ENCODE results near the gene MEI1.

MEI1 gene

DNA sequence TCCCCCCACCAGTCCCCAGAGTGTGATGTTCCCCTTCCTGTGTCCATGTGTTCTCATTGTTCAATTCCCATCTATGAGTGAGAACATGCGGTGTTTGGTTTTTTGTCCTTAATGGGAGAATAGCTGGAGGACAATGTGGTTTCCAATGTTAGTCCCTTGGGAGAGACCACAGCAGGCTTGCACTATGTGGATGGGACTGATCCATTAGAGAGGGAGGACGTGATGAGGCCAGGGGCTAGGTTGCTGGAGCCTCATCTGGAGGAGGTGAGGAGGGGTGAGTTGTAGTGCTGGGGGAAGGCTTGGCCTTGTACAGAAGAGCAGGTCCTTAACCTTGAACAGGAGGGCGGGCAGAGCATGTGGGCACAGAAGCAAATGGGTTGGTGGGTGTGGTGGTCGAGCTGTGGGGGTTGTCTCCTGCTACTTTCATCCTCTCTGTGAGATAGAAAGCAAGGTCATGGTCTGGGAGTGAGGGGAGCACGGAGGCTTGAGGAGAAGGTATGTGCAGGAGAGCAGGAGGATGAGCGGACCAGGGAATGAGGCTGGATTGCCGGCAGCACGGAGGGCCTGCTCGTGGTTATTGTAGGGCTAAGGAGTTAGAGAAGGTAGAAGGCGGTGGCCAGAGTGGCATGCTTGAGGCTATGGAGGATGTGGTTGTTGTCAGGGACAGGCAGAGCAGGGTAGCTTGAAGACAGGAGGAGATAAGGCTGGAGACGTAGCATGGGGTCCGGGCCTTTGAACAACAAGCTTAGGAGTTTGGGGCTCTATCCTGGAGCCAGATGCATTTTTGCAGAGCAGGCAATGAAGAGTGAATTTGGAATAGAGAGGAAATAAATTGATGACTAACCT is 122.4 kb downstream of the MEI1 start:
- Histone ChIP-seq H3K36me3 (ENCODE audit: insufficient read depth, low read length) (peaks cover 34% of the 10 kb centered on the region; the same call in 1 of the 2 replicates), H3K4me1 (ENCODE audit: insufficient read depth, low read length, poor library complexity, severe bottlenecking) (no peaks in the 10 kb centered on the region), H3K4me3 (ENCODE audit: low read length, poor library complexity, severe bottlenecking) (no peak overlapping the region), H3K9me2 (replicated peaks; ENCODE audit: low read depth, low read length) (no peaks in the 10 kb centered on the region), H3K9ac (ENCODE audit: low read depth, low read length, poor library complexity, severe bottlenecking) (no peak overlapping the region), H3K9me3 (ENCODE audit: insufficient read depth, low read depth, low read length) (no peaks in the 10 kb centered on the region), H3K27me3 (ENCODE audit: insufficient read depth, low read length, poor library complexity, severe bottlenecking) (no peaks in the 10 kb centered on the region), H3K79me2 (ENCODE audit: insufficient read depth, low read length) (no peaks in the 10 kb centered on the region), H2AFZ (ENCODE audit: low read length) (no peak overlapping the region), H3F3A (ENCODE audit: low read depth) (no peaks in the 10 kb centered on the region), H3K4me2 (ENCODE audit: low read depth, low read length, poor library complexity, severe bottlenecking) (no peak overlapping the region), H4K20me1 (ENCODE audit: insufficient read depth, low read length, poor library complexity, severe bottlenecking) (no peaks in the 10 kb centered on the region)
- TF ChIP-seq CTCF (conservative IDR thresholded peaks at IDR 0.05; ENCODE audit: low read length) = no peak
- TF ChIP-seq EZH2phosphoT487 (IDR thresholded peaks at IDR 0.05; ENCODE audit: borderline replicate concordance) = no peak

DNA sequence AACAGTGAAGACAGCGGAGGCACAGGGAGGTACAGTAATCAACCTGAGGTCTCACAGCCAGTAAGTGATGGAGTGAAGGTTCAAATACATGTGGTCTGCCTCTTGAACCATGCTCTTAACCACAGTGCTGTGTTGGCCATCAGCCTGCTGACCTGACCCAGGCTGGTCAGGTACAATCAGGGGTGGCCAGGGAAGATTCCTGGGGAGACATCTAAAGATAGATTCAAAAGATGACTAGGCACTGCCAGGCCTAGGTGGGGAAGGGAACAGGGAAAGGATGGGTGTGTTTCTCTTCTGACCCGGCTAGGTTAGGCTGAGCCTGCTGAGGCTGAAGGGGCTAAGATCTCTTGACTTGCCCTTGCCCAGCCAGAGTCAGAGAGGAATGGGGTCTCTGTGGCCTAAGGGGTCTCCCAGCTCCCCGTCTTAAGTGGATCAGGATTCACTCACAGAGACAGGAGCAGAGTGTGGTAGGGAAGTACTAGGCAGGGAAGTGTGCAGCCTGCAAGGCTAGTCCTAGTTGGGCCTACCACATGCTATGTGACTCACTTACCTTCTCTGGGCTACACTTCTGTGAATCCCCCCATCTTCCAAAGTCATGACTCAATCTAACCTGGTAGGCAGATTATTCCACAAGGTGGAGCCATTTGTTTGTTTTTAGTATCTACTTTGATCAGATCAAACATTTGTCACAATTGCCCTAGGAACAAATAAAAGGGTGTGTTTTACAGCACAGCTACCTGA is 123.2 kb downstream of the MEI1 start:
- Histone ChIP-seq H3K4me3 (ENCODE audit: low read length, poor library complexity, severe bottlenecking) (no peak overlapping the region), H3K4me2 (ENCODE audit: low read depth, low read length, poor library complexity, severe bottlenecking) (no peak overlapping the region), H3K36me3 (ENCODE audit: insufficient read depth, low read length) (peaks cover 34% of the 10 kb centered on the region; the same call in 1 of the 2 replicates), H4K20me1 (ENCODE audit: insufficient read depth, low read length, poor library complexity, severe bottlenecking) (no peaks in the 10 kb centered on the region), H3K9me2 (replicated peaks; ENCODE audit: low read depth, low read length) (no peaks in the 10 kb centered on the region), H2AFZ (ENCODE audit: low read length) (no peak overlapping the region), H3K4me1 (ENCODE audit: insufficient read depth, low read length, poor library complexity, severe bottlenecking) (no peaks in the 10 kb centered on the region), H3K9ac (ENCODE audit: low read depth, low read length, poor library complexity, severe bottlenecking) (no peak overlapping the region), H3F3A (ENCODE audit: low read depth) (no peaks in the 10 kb centered on the region), H3K79me2 (ENCODE audit: insufficient read depth, low read length) (no peaks in the 10 kb centered on the region), H3K9me3 (ENCODE audit: insufficient read depth, low read depth, low read length) (no peaks in the 10 kb centered on the region), H3K27me3 (ENCODE audit: insufficient read depth, low read length, poor library complexity, severe bottlenecking) (no peaks in the 10 kb centered on the region)
- TF ChIP-seq CTCF (conservative IDR thresholded peaks at IDR 0.05; ENCODE audit: low read length) = peak; percentile 68
- TF ChIP-seq EZH2phosphoT487 (IDR thresholded peaks at IDR 0.05; ENCODE audit: borderline replicate concordance) = no peak

DNA sequence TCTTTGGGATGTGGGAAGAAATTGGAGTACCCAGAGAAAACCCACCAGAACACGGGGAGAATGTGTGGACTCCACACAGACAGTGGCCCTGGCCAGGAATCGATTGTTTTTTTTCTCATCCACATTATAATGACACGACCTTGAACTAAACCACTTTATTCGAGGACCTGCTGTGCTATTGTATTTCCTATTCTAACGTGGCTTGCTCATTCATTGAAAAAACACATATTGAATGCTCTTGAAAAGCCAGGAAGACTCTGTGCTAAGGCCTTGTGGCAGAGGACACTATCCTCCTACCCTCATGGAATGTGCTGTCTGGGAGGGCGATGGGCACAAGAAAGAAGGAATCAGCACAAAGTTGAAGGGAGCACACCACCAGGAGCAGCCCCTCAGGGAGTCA is 124.5 kb downstream of the MEI1 start:
- Histone ChIP-seq H4K20me1 (ENCODE audit: insufficient read depth, low read length, poor library complexity, severe bottlenecking) (no peaks in the 10 kb centered on the region), H3K79me2 (ENCODE audit: insufficient read depth, low read length) (no peaks in the 10 kb centered on the region), H3K9ac (ENCODE audit: low read depth, low read length, poor library complexity, severe bottlenecking) (no peak overlapping the region), H3F3A (ENCODE audit: low read depth) (no peaks in the 10 kb centered on the region), H3K9me2 (replicated peaks; ENCODE audit: low read depth, low read length) (no peaks in the 10 kb centered on the region), H2AFZ (ENCODE audit: low read length) (no peak overlapping the region), H3K27me3 (ENCODE audit: insufficient read depth, low read length, poor library complexity, severe bottlenecking) (no peaks in the 10 kb centered on the region), H3K36me3 (ENCODE audit: insufficient read depth, low read length) (peaks cover 27% of the 10 kb centered on the region; the same call in 1 of the 2 replicates), H3K4me3 (ENCODE audit: low read length, poor library complexity, severe bottlenecking) (no peak overlapping the region), H3K4me1 (ENCODE audit: insufficient read depth, low read length, poor library complexity, severe bottlenecking) (peaks cover 9% of the 10 kb centered on the region), H3K9me3 (ENCODE audit: insufficient read depth, low read depth, low read length) (no peaks in the 10 kb centered on the region), H3K4me2 (ENCODE audit: low read depth, low read length, poor library complexity, severe bottlenecking) (no peak overlapping the region)
- no peak for TF ChIP-seq EZH2phosphoT487 (IDR thresholded peaks at IDR 0.05; ENCODE audit: borderline replicate concordance)
- no peak for TF ChIP-seq CTCF (conservative IDR thresholded peaks at IDR 0.05; ENCODE audit: low read length)

Data from Loucy (cell line).